ENCODE results near the gene APH1B.

Gene APH1B

GRCh38 chr15:63353261-63353660, 75.9 kb downstream of the APH1B start:
- DNase-seq (ENCODE audit: low read depth, low spot score) = no peak

- no peak for DNase-seq (ENCODE audit: low read depth, low spot score)
Measured at GRCh38 chr15:63353887-63354286, 76.5 kb downstream of the APH1B start.

- no peak for DNase-seq (ENCODE audit: low read depth, low spot score)
Measured at GRCh38 chr15:63354821-63355650, 77.6 kb downstream of the APH1B start.

- no peak for DNase-seq (ENCODE audit: low read depth, low spot score)
Measured at GRCh38 chr15:63357061-63357460, 79.7 kb downstream of the APH1B start.

GRCh38 chr15:63357731-63358130, 80.3 kb downstream of the APH1B start:
- no peak for DNase-seq (ENCODE audit: low read depth, low spot score)

- no peak for DNase-seq (ENCODE audit: low read depth, low spot score)
Measured at GRCh38 chr15:63358241-63359029, 81.0 kb downstream of the APH1B start.
